H54 (cell line): ENCODE results near the gene SMYD4.
"Not testable (repeated sequence)": the region's sequence is repeated elsewhere in the genome, so short reads cannot be mapped to it uniquely, and the experiment has no call there.

Source experiments
- DNase-seq: peaks from one replicate; pipeline ENCODE4 v3.0.0; 2011; ENCODE audit warnings: low spot score, mixed read lengths; ENCODE audit not compliant: insufficient read length
- FAIRE-seq: peaks from 3 replicates; lab custom pipeline; 2011; peaks lifted over from hg19 to GRCh38; lab: Jason Lieb, UNC
- POLR2A ChIP-seq: IDR thresholded peaks from 2 replicates; pipeline ENCODE4 v1.6.1; 2011; ENCODE audit warnings: low read depth, mild to moderate bottlenecking, low read length

The SMYD4 gene

DNA sequence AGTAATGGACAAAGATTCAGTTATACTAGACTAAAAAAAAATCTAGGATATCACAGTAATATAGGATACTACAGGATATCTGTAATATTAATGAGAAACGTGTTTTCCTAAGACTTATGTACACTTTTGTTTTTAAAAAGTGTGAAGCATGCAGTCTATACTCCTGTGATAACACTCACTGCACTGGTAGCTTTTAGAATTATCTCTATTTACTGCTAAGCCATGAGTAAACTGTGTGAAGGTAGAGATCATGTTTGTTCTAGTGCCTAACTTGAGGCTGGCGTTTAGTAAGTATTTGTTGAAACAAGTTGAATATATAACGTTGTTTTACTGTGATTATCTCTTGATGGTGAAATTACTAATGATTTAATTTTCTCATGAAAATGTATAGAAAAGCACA is 24.0 kb upstream of the SMYD4 start:
- DNase-seq (no peak), FAIRE-seq (no peak)
- no peak for TF ChIP-seq POLR2A

DNA sequence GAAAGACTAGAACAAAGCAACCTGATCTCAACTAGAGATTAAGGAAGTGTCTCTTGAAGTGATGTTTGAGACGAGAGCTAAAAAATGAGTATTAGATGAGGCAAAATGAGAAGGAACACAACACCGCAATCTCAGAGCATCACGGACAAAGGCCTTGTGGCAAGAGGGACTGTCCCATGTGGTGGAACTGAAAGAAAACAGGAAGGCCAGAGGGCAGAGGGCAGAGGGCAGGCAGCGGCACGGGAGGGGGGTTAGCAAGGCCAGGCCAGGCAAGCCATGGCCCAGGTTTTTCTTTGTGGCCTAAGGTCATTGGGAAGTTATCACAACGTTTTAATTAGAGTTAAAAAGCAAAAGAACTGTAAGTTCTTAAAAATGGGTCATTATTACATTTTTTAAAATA is 22.6 kb upstream of the SMYD4 start:
- no peak for TF ChIP-seq POLR2A
- FAIRE-seq, result no peak
- no peak for DNase-seq

DNA sequence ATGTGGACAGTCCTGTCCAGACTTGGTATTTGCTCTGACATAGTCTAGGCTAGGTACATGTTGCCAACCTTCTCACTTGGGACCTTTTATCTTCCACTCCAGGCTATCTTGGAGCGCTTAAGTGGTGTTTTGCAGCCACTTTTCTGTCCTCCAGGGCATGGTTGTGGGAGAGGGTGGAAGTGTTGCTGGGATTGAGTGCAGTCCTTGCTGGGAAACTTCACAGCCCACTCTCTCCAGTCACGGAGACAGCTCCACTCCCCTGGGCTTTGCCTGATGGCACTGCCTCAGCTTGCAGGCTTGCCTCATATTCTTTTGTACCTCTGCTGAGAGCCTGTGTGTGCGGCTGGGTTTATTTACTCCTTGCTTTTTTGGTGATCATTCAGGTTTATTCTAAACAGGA is 17.5 kb upstream of the SMYD4 start:
- no peak for TF ChIP-seq POLR2A
- DNase-seq, result no peak
- FAIRE-seq, result no peak

DNA sequence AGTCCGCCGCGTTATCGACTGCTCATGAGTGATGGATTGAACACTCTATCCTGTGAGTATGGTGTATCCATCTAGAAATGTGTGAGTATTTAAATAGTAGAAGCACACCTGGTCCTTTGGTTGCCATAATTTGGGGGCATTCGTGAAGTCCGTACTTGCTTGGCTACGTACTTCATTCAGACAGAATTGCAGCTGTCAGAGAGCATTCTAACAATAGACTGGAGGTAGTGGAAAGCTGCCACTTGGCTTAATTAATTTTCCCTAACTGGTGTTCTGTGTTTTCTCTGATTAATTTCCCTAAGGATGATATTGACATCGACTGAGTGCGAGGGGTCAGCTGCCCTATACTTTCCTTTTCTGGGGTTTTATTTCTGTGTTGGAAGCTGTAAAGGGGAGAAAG is 14.2 kb upstream of the SMYD4 start:
- FAIRE-seq (no peak), DNase-seq (no peak)
- no peak for TF ChIP-seq POLR2A

DNA sequence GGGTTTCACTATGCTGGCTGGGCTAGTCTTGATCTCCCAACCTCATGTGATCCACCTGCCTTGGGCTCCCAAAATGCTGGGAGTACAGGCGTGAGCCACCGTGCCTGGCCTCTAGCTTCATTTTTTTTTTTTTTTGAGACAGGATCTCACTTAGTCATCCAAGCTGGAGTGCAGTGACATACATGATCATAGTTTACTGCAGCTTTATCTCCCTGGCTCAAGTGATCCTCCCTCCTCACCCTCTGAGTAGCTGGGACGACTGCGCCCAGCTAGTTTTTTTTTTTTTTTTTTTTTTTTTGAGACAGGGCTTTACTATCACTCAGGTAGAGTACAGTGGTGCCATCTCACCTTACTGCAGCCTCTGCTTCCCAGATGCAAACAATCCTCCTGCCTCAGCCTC is 9.8 kb upstream of the SMYD4 start:
- DNase-seq (no peak), FAIRE-seq (no peak)
- no peak for TF ChIP-seq POLR2A

DNA sequence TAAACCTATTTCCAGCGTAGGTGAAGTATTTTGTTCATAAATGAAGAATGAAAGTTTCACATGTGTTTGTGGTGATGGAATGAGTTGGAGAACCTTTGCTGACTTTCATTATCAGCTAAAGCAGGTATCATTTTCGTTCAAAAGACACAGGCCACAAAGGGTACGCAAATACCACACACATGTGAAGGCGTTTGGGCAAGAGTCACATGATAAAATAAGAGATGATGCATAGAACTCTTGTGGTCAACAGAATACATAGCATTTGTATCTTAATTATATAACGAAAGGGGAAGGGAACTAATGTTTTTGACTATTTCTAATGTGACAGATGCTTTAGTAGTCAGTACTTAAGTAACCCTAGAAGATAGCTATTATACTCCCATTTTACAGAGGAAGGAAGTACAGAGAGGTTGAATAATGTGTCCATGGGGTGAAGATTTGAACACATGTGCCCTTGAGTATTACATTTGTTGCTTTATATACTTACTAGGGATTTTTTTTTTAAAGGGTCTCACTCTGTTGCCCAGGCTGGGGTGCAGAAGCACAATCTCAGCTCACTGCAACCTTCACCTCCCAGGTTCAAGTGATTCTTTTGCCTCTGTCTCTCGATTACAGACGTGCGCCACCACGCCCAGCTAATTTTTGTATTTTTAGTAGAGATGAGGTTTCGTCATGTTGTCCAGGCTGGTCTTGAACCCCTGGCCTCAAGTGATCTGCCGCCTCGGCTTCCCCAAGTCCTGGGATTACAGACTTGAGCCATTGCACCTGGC is 4.9 kb upstream of the SMYD4 start:
- DNase-seq, result no peak
- FAIRE-seq, result no peak
- TF ChIP-seq POLR2A, result no peak

DNA sequence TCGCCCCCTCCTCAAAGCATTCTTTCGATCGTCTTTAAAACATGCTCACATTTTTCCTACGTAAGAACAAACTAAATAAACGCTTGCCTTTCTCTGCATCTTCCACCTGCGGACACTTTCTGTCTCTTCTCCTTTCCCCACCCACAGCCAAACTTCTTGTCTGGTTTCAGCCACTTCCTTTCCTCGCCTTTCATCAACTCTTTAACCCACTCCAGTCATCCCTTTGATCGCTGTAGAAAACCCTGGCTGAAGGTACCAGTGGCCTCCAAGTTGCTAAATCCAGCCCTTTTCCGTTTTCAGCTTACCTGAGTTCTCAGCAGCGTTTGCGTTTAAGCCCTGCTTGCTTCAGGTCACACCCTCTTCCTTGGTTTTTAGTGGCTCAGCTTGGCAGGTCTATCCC is 586 bp upstream of the SMYD4 start:
- FAIRE-seq (no peak), DNase-seq (peak; percentile 23)
- no peak for TF ChIP-seq POLR2A

DNA sequence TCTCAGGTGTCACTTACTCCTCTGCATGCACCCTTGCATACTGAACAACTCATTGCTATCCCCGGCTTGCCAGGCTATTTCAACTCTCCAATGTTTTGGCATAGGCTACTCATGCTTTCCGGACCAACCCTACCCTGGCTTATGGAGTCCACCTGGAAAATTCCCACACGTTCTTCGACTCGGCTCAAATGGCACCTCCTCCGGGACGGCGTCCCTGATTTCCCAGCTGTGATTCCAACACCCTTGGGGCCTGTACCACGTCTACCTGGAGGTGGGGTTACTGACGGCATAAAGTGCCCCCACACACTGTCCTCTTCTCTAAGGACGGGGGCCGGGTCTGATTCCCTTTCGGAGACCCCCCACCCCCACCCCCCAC is 498 bp downstream of the SMYD4 start:
- FAIRE-seq (no peak), DNase-seq (peak; percentile 20)
- TF ChIP-seq POLR2A, result no peak

DNA sequence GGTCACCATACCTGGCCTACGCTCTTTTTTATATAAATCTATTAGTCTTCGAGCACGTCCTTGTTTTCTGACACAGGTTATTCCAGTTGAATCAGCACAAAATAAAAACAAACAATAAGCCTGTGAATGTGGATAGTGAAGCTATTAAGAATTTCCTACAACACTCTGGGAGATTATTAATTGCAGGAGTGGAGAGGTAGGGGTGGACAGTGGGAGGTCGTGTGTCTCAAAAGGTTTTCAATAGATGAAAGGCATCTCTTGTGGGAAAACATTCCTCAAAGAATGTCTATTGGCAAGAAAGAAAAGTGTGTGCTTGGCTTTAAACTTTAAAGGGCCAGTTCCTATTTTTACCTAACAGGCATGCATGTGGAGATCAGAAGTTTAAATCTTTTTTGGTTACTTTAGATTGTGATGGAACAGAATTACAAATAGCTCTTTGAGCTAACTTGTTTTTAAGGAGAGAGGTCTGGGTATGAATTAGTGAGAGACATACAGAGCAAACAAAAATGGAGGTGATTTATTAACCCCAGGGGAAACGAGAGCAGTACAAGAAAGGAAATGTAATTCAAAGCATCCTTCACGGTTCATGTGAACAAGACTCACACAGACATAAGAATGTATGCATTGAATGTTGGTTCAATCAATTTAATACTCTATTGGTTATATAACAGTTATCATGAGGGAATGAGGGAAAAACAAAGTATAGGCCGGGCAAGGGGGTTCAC is 9.0 kb downstream of the SMYD4 start:
- DNase-seq (no peak), FAIRE-seq (no peak)
- no peak for TF ChIP-seq POLR2A

DNA sequence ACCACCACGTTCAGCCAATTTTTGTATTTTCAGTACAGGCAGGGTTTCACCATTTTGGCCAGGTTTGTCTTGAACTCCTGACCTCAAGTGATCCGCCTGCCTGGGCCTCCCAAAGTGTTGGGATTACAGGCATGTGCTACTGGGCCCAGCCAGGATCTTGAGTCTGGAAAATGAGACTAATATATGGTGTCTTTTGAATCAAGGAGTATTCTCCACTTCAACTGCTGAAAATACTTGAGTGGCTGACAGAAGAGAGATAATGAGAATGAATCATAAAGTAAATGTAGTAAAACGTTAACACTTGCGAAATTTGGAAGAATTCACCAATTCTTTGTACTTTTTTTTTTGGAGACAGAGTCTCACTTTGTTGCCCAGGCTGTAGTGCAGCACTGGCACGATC is 16.6 kb downstream of the SMYD4 start:
- no peak for DNase-seq
- TF ChIP-seq POLR2A, result no peak
- FAIRE-seq, result no peak

DNA sequence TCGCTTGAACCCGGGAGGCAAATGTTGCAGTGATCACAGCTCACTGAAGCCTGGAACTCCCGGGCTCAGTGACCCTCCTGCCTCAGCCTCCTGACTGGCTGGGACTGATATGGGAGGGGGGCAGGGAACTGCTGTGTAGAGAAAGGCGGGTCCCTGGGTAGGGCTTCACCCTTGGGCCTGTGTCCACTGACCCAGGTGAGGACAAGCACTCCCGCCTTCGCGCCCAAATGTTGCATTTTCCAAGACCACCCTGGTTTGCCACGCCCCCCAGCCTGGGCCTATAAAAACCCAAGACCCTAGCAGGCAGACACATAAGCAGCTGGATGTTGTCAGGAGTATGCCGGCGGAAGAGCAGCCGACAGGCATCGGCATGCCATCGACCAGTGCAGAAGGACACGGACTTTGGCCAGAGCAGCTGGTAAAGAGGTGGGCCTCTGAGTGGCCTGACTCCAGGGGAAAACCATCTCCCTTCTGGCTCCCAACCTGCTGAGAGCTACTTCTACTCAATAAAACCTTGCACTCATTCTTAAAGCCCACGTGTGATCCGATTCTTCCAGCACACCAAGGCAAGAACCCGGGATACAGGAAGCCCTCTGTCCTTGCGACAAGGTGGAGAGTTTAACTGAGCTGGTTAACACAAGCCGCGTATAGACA is 19.1 kb downstream of the SMYD4 start:
- no peak for DNase-seq
- no peak for FAIRE-seq
- TF ChIP-seq POLR2A, result no peak

DNA sequence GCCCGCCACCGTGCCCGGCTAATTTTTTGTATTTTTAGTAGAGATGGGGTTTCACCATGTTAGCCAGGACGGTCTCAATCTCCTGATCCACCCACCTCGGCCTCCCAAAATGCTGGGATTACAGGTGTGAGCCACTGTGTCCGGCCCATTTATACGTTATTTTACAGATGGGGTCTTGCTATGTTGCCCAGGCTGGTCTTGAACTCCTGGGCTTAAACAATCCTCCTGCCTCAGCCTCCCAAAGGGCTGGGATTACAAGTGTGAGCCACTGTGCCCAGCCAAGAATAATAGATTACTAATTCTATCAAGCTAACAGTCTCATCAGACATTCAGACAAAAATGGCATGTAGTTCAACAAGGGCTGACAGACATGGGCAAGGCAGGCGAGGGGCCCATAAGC is 19.9 kb downstream of the SMYD4 start:
- not testable (repeated sequence) for FAIRE-seq, DNase-seq

DNA sequence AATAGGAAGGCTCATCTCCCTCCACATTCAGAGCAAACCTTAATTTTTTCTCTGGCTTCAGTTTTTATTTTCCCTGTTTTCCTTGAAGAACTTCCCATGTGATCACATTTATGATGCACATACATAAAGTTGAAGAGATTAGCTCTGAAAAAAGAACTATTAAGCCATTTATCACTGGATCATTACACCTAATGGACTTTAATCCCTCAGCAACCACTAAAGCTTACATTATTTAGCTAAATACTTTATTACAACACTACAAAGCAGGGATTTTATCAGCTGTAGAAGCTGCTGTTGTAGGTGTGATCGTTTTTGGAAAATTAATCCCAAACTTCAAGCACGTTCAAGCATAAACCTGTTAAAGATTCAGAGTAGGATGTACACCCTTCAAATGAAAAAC is 21.1 kb downstream of the SMYD4 start:
- TF ChIP-seq POLR2A, result no peak
- FAIRE-seq (no peak), DNase-seq (no peak)

DNA sequence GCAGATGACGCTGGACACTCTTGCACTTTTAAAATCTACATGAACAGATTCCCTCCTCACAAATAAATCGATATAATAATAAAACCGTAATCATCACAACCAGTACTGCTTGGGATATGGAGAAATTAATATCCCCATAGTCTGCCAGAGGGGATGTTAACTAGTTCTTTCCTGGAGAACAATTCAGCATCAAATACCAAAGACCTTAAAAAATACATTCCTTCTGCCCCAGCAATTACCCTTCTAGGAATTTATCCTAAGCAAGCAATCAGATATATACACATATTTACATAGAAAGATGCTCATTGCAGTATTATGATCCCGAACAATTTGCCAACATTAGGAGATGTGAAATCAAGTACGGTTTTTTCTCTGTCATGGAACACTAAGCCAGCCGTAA is 21.8 kb downstream of the SMYD4 start:
- no peak for TF ChIP-seq POLR2A
- DNase-seq (no peak), FAIRE-seq (no peak)
